IMR-90 (cell line): ENCODE data around the gene ENPP7. TPM values are rescaled to one million over a fixed set of nuclear protein-coding genes. Genes with fewer than 3 reads are reported as not detected.

Experiments used
- ATAC-seq: fragments of 200-7000 bp; cut with Tn5 transposase; 2 replicates; pipeline ENCODE4 v1.9.1; 2020; ENCODE audit warnings: low read depth, mild to moderate bottlenecking, moderate library complexity
- BruUV-seq: library from RNA; stranded (reverse); fragments of 400-500 nt; replicated peaks from 2 replicates; lab custom pipeline; 2021; lab: Mats Ljungman, UMichigan
- CTCF ChIA-PET: fragments of 300-600 bp; formaldehyde crosslinking; extraction: SDS; loops from one replicate; lab custom pipeline; 2021; ENCODE audit warnings: antibody characterized with exemption; lab: Yijun Ruan, JAX
- POLR2A ChIA-PET: fragments of 300-600 bp; sonication (Branson Sonifier 250); formaldehyde crosslinking; loops from one replicate; lab custom pipeline; 2022; ENCODE audit warnings: antibody characterized with exemption; ENCODE audit not compliant: unreplicated experiment; lab: Charles Lee
- DNase-seq: peaks from one replicate; pipeline ENCODE4 v3.0.0; 2013
- H2AFZ ChIP-seq: replicated peaks from 2 replicates; pipeline ENCODE3; 2013; ENCODE audit warnings: low read length, mild to moderate bottlenecking; ENCODE audit not compliant: poor library complexity
- H2AK5ac ChIP-seq: 2 replicates; pipeline ENCODE4 v1.6.1; 2013; ENCODE audit warnings: low read depth, low read length, inconsistent platforms
- H2AK9ac ChIP-seq: replicated peaks from 2 replicates; pipeline ENCODE3; 2013; ENCODE audit warnings: mild to moderate bottlenecking, low read depth, low read length, moderate library complexity; ENCODE audit not compliant: poor library complexity
- H2BK120ac ChIP-seq: 2 replicates; pipeline ENCODE4 v1.6.1; 2013; ENCODE audit warnings: low read depth, low read length, inconsistent platforms
- H2BK15ac ChIP-seq: 3 replicates; pipeline ENCODE4 v1.6.1; 2013; ENCODE audit warnings: low read depth, low read length, inconsistent platforms
- H2BK20ac ChIP-seq: 2 replicates; pipeline ENCODE4 v1.6.1; 2013; ENCODE audit warnings: low read depth, mild to moderate bottlenecking, inconsistent platforms, low read length, moderate library complexity
- H2BK5ac ChIP-seq: 2 replicates; pipeline ENCODE4 v1.6.1; 2013; ENCODE audit warnings: mild to moderate bottlenecking, low read depth, low read length, inconsistent platforms; ENCODE audit not compliant: poor library complexity, severe bottlenecking
- H3K14ac ChIP-seq: replicated peaks from 2 replicates; pipeline ENCODE4 v1.6.1; 2013; ENCODE audit warnings: low read depth, low read length, inconsistent platforms
- H3K18ac ChIP-seq: 2 replicates; pipeline ENCODE4 v1.6.1; 2013; ENCODE audit warnings: low read depth, low read length, control low read depth
- H3K23ac ChIP-seq: 2 replicates; pipeline ENCODE4 v1.6.1; 2013; ENCODE audit warnings: low read depth, low read length, inconsistent platforms
- H3K27ac ChIP-seq: 2 replicates; pipeline ENCODE4 v1.5.1; 2013; ENCODE audit warnings: mild to moderate bottlenecking, control low read depth, low read length; ENCODE audit not compliant: insufficient read depth
- H3K27me3 ChIP-seq: 2 replicates; pipeline ENCODE4 v1.6.1; 2013; ENCODE audit warnings: low read length; ENCODE audit not compliant: control insufficient read depth, insufficient read depth
- H3K36me3 ChIP-seq: 2 replicates; pipeline ENCODE4 v1.6.1; 2013; ENCODE audit warnings: low read length, mixed read lengths; ENCODE audit not compliant: control insufficient read depth, insufficient read depth
- H3K4ac ChIP-seq: 2 replicates; pipeline ENCODE4 v1.6.1; 2013; ENCODE audit warnings: low read depth, low read length, inconsistent platforms
- H3K4me1 ChIP-seq: 2 replicates; pipeline ENCODE4 v1.6.1; 2013; ENCODE audit warnings: low read length, mixed read lengths; ENCODE audit not compliant: control insufficient read depth, insufficient read depth
- H3K4me2 ChIP-seq: 2 replicates; pipeline ENCODE4 v1.6.1; 2013; ENCODE audit warnings: low read depth, mild to moderate bottlenecking, control low read depth, low read length, moderate library complexity
- H3K4me3 ChIP-seq: 2 replicates; pipeline ENCODE4 v1.5.1; 2013; ENCODE audit warnings: low read depth, mild to moderate bottlenecking, control low read depth, low read length, moderate library complexity; ENCODE audit not compliant: insufficient read depth
- H3K56ac ChIP-seq: 2 replicates; pipeline ENCODE4 v1.6.1; 2013; ENCODE audit warnings: low read length, inconsistent platforms; ENCODE audit not compliant: insufficient read depth; ENCODE audit errors: extremely low read depth
- H3K79me1 ChIP-seq, 2 experiments: 2 replicates each; pipeline ENCODE4 v1.6.1; 2013; ENCODE audit warnings: low read length in 2 of 2, inconsistent platforms in 1 of 2, low read depth in 1 of 2
- H3K9ac ChIP-seq: 2 replicates; pipeline ENCODE4 v1.6.1; 2013; ENCODE audit warnings: low read depth, low read length, control low read depth
- H3K9me1 ChIP-seq: 2 replicates; pipeline ENCODE4 v1.6.1; 2013; ENCODE audit warnings: low read length, inconsistent platforms; ENCODE audit not compliant: insufficient read depth
- H3K9me3 ChIP-seq: 2 replicates; pipeline ENCODE4 v1.6.1; 2013; ENCODE audit warnings: low read length; ENCODE audit not compliant: control insufficient read depth, insufficient read depth
- H4K20me1 ChIP-seq: 2 replicates; pipeline ENCODE4 v1.6.1; 2013; ENCODE audit warnings: low read length, inconsistent platforms; ENCODE audit not compliant: insufficient read depth
- H4K5ac ChIP-seq: 2 replicates; pipeline ENCODE4 v1.6.1; 2013; ENCODE audit warnings: mild to moderate bottlenecking, low read depth, low read length, control low read depth
- H4K8ac ChIP-seq, 2 experiments: 2 replicates each; pipeline ENCODE4 v1.6.1; 2013; ENCODE audit warnings: low read depth in 2 of 2, low read length in 2 of 2, control low read depth in 1 of 2, inconsistent platforms in 1 of 2
- H4K91ac ChIP-seq: 2 replicates; pipeline ENCODE4 v1.6.1; 2013; ENCODE audit warnings: low read depth, low read length, inconsistent platforms; ENCODE audit not compliant: insufficient read depth
- BHLHE40 ChIP-seq: fragments of 150-350 bp; IDR thresholded peaks from 2 replicates; pipeline ENCODE4 v1.6.1; 2016; ENCODE audit warnings: mild to moderate bottlenecking, low read depth, low read length
- CEBPB ChIP-seq: IDR thresholded peaks from 2 replicates; pipeline ENCODE4 v1.6.1; 2012; ENCODE audit warnings: low read depth, low read length, improper control_type of control experiment
- CHD1 ChIP-seq: IDR thresholded peaks from 2 replicates; pipeline ENCODE4 v1.6.1; 2012; ENCODE audit warnings: low read depth, low read length, improper control_type of control experiment
- CTCF ChIP-seq: conservative IDR thresholded peaks from 2 replicates; pipeline ENCODE4 v1.5.1; 2012; ENCODE audit warnings: mild to moderate bottlenecking, low read depth, low read length, improper control_type of control experiment
- FOS ChIP-seq: fragments of 150-350 bp; IDR thresholded peaks from 2 replicates; pipeline ENCODE4 v1.6.1; 2016; ENCODE audit warnings: low read depth, low read length
- MAFK ChIP-seq: IDR thresholded peaks from 2 replicates; pipeline ENCODE4 v1.6.1; 2012; ENCODE audit warnings: low read depth, low read length, improper control_type of control experiment
- MXI1 ChIP-seq: IDR thresholded peaks from 2 replicates; pipeline ENCODE4 v1.6.1; 2012; ENCODE audit warnings: low read depth, mild to moderate bottlenecking, low read length, moderate library complexity, borderline replicate concordance
- NFE2L2 ChIP-seq: fragments of 150-350 bp; IDR thresholded peaks from 2 replicates; pipeline ENCODE4 v1.6.1; 2016; ENCODE audit warnings: low read depth, mild to moderate bottlenecking, low read length
- POLR2A ChIP-seq: IDR thresholded peaks from 2 replicates; pipeline ENCODE4 v1.6.1; 2012; ENCODE audit warnings: mild to moderate bottlenecking, low read depth, low read length
- RAD21 ChIP-seq: IDR thresholded peaks from 2 replicates; pipeline ENCODE4 v1.6.1; 2012; ENCODE audit warnings: low read length, improper control_type of control experiment
- RCOR1 ChIP-seq: IDR thresholded peaks from 2 replicates; pipeline ENCODE4 v1.6.1; 2012; ENCODE audit warnings: mild to moderate bottlenecking, low read length, improper control_type of control experiment; ENCODE audit not compliant: insufficient replicate concordance
- RFX5 ChIP-seq: IDR thresholded peaks from 2 replicates; pipeline ENCODE4 v1.8.0; 2012; ENCODE audit warnings: low read depth, mild to moderate bottlenecking, low read length, moderate library complexity
- SMC3 ChIP-seq: fragments of 150-350 bp; IDR thresholded peaks from 2 replicates; pipeline ENCODE4 v1.6.1; 2016; ENCODE audit warnings: low read depth, mild to moderate bottlenecking, antibody characterized with exemption, low read length, moderate library complexity
- USF2 ChIP-seq: fragments of 150-350 bp; IDR thresholded peaks from 2 replicates; pipeline ENCODE4 v1.6.1; 2017; ENCODE audit warnings: mild to moderate bottlenecking, antibody characterized with exemption, low read length, low read depth
- WGBS, 2 experiments: methylation state at CpG; one replicate each; pipeline versions ENCODE4 v1.1.5 to v1.1.7; 2013; ENCODE audit warnings: missing lambda C conversion rate in 2 of 2; ENCODE audit not compliant: insufficient read length in 1 of 2; ENCODE audit errors: extremely low coverage in 2 of 2; 5-methylcytosine and 5-hydroxymethylcytosine counted together
- dilution Hi-C: fragments of 300-500 bp; cut with HindIII; formaldehyde crosslinking; loops from one replicate; pipeline ENCODE4 v1.14.3; 2018; ENCODE audit warnings: low sequenced_read_pairs; ENCODE audit not compliant: unreplicated experiment
- in situ Hi-C: fragments of 300-500 bp; cut with MboI; formaldehyde crosslinking; loops from 3 replicates; pipeline ENCODE4 v1.14.3; 2019; ENCODE audit warnings: low sequenced_read_pairs, inconsistent platforms, mixed read lengths
- intact Hi-C: fragments of 100-400 bp; cut with micrococcal nuclease; formaldehyde crosslinking; loops from 2 replicates; pipeline ENCODE4 v1.10.0; 2022
- polyA plus RNA-seq, 3 experiments: library from polyadenylated mRNA; depleted of rRNA; stranded (reverse); fragments of >200 nt; gene quantifications; 2 replicates each; pipeline ENCODE4 v1.2.3, GENCODE V29; 2012; ENCODE audit warnings: low replicate concordance in 1 of 3
- total RNA-seq: library from RNA; depleted of rRNA; stranded (reverse); fragments of >200 nt; gene quantifications from 2 replicates; pipeline ENCODE4 v1.2.3, GENCODE V29; 2012

The ENPP7 gene
- total and polyA plus RNA-seq, 2 of the 4 experiments (the other 2 are of a cell fraction) = not detected

GRCh38 chr17:79790805-79791734 lies 60.3 kb downstream of the ENPP7 start:
- Histone ChIP-seq H3K9me1 (peaks cover 4% of the 10 kb centered on the region; the same call in 1 of the 2 replicates), H3K4ac (no peak overlapping the region), H3K36me3 (peaks cover 9% of the 10 kb centered on the region; the same call in 1 of the 2 replicates), H2BK120ac (no peak overlapping the region), H4K20me1 (peaks cover 9% of the 10 kb centered on the region), H2BK20ac (no peak overlapping the region), H3K27ac (no peak overlapping the region), H3K27me3 (peaks cover 37% of the 10 kb centered on the region), H2AFZ (no peak overlapping the region), H3K9me3 (no peaks in the 10 kb centered on the region), H3K4me3 (no peak overlapping the region), H4K91ac (no peak overlapping the region), H2BK5ac (no peak overlapping the region), H3K79me1 (peaks cover 5 to 18% of the 10 kb centered on the region in 2 experiments; a peak in 2 of 4 replicates), H3K4me2 (no peak overlapping the region), H2BK15ac (no peak overlapping the region), H2AK9ac (peak overlapping the region; percentile 56), H3K23ac (no peak overlapping the region; the same call in 1 of the 2 replicates), H3K4me1 (peaks cover 16% of the 10 kb centered on the region), H3K18ac (no peak overlapping the region), H4K8ac (no peak overlapping the region), H3K56ac (no peak overlapping the region), H4K5ac (no peak overlapping the region), H2AK5ac (no peak overlapping the region), H3K9ac (no peak overlapping the region), H3K14ac (no peak overlapping the region)
- DNase-seq (no peak), ATAC-seq (no peak)
- intact Hi-C loops = loop anchor here (1.0 kb wide), 1 partner anchor 197 kb away; no protein-coding TSS in a partner anchor
- BruUV-seq = no TSS peak
- 16% methylated on average over 22 of the region's 68 CpGs; no CpG with 5 or more reads in 1 of the 2 experiments for WGBS, 2 experiments
- CTCF ChIA-PET = no interaction called here
- dilution Hi-C loops = no loop called here
- in situ Hi-C loops = loop anchor here (5.0 kb wide), 1 partner anchor 196 kb away; no protein-coding TSS in a partner anchor
- POLR2A ChIA-PET = no interaction called here
- TF ChIP-seq SMC3 (no peak), RAD21 (no peak), CTCF (no peak), MXI1 (no peak), CHD1 (no peak), POLR2A (no peak), FOS (no peak), RCOR1 (no peak), BHLHE40 (no peak), MAFK (no peak), RFX5 (no peak), NFE2L2 (no peak), USF2 (no peak), CEBPB (no peak)
